GM23248 (cell line): ENCODE measurements around the gene SLC2A6.

ENCODE experiments used
- EZH2 ChIP-seq: fragments of 200-600 bp; sonication (generic); IDR thresholded peaks from 2 replicates; pipeline ENCODE4 v1.6.1; 2018; ENCODE audit warnings: antibody characterized with exemption, mild to moderate bottlenecking; ENCODE audit not compliant: insufficient read depth, poor library complexity, severe bottlenecking
- EZH2phosphoT487 ChIP-seq: fragments of 200-600 bp; sonication (generic); IDR thresholded peaks from 2 replicates; pipeline ENCODE4 v1.6.1; 2018; ENCODE audit warnings: antibody characterized with exemption, moderate library complexity, mild to moderate bottlenecking, low read depth; ENCODE audit not compliant: insufficient read depth

- TF ChIP-seq EZH2phosphoT487 (no peak), EZH2 (no peak)
Observed at GRCh38 chr9:133454325-133454724, 24.6 kb downstream of the SLC2A6 start.
